Activated CD8-positive, alpha-beta T cell treated with anti-CD3 and anti-CD28 coated beads for 36 hours (primary cell): ENCODE data around the gene LRRC8B. TPM values are rescaled to one million over a fixed set of nuclear protein-coding genes. Genes with fewer than 3 reads are reported as not detected.

ENCODE experiments used
- ATAC-seq: fragments of 200-7000 bp; cut with Tn5 transposase; one replicate; pipeline ENCODE4 v1.10.0; 2021; ENCODE audit warnings: mild to moderate bottlenecking, moderate library complexity
- CTCF ChIA-PET: fragments of 350-600 bp; sonication (Branson Sonifier 250); formaldehyde crosslinking; loops from one replicate; lab custom pipeline; 2021; ENCODE audit warnings: antibody characterized with exemption; lab: Charles Lee
- POLR2A ChIA-PET: fragments of 350-600 bp; sonication (Branson Sonifier 250); formaldehyde crosslinking; loops from one replicate; lab custom pipeline; 2021; ENCODE audit warnings: antibody characterized with exemption; lab: Charles Lee
- DNase-seq: peaks from one replicate; pipeline ENCODE4 v3.0.0-alpha.2; 2020
- H3K27ac Mint-ChIP-seq: one replicate; pipeline ENCODE4 v1.8.0; 2021; ENCODE audit warnings: mild to moderate bottlenecking, mixed read lengths
- H3K27me3 Mint-ChIP-seq: one replicate; pipeline ENCODE4 v1.8.0; 2021; ENCODE audit warnings: mixed read lengths
- H3K36me3 Mint-ChIP-seq: one replicate; pipeline ENCODE4 v1.8.0; 2021; ENCODE audit warnings: low read depth, mixed read lengths
- H3K4me1 Mint-ChIP-seq: one replicate; pipeline ENCODE4 v1.8.0; 2021; ENCODE audit warnings: low read depth, mixed read lengths
- H3K4me3 Mint-ChIP-seq: one replicate; pipeline ENCODE4 v1.8.0; 2021; ENCODE audit warnings: mild to moderate bottlenecking, moderate library complexity, mixed read lengths
- H3K9me3 Mint-ChIP-seq: one replicate; pipeline ENCODE4 v1.8.0; 2021; ENCODE audit warnings: mixed read lengths
- CTCF ChIP-seq: fragments of 200-600 bp; IDR thresholded peaks from one replicate; pipeline ENCODE4 v1.8.0; 2022; ENCODE audit warnings: antibody characterized with exemption, mild to moderate bottlenecking
- intact Hi-C: fragments of 100-400 bp; cut with micrococcal nuclease; formaldehyde crosslinking; loops from one replicate; pipeline ENCODE4 v1.10.0; 2022
- total RNA-seq, 2 experiments: library from RNA; stranded (reverse); gene quantifications; one replicate each; pipeline ENCODE4 v1.2.3, GENCODE V29; 2021

Gene LRRC8B
- total RNA-seq, 2 experiments from 2014 or later = 24.9 to 31.7 TPM

- intact Hi-C loops = no loop called here
- Mint-ChIP-seq H3K4me1 (peaks cover 44% of the 10 kb centered on the region), H3K9me3 (no peaks in the 10 kb centered on the region), H3K4me3 (no peak overlapping the region), H3K27me3 (no peaks in the 10 kb centered on the region), H3K27ac (no peak overlapping the region), H3K36me3 (peaks cover 62% of the 10 kb centered on the region)
- DNase-seq = no peak
- ChIA-PET POLR2A (interaction anchor here (0.7 to 1.1 kb wide), 3 partner anchors 13 to 225 kb away, joined by 3 to 4 read pairs (median 3); no protein-coding TSS in a partner anchor), CTCF (interaction anchor here (1.1 to 2.2 kb wide), 5 partner anchors 14 to 182 kb away, joined by 3 to 11 read pairs (median 3); no protein-coding TSS in a partner anchor)
- no peak for TF ChIP-seq CTCF
- ATAC-seq = no peak
These were observed 55.4 kb downstream of the LRRC8B start for GRCh38 chr1:89580036-89580435.

- Mint-ChIP-seq H3K36me3 (peaks cover 73% of the 10 kb centered on the region), H3K4me1 (peaks cover 52% of the 10 kb centered on the region), H3K27ac (peak overlapping the region; percentile 74), H3K27me3 (no peaks in the 10 kb centered on the region), H3K9me3 (no peaks in the 10 kb centered on the region), H3K4me3 (no peak overlapping the region)
- POLR2A ChIA-PET = interaction anchor here (0.8 to 1.9 kb wide), 3 partner anchors 22 to 25 kb away, joined by 3 to 4 read pairs (median 3); no protein-coding TSS in a partner anchor
- TF ChIP-seq CTCF = no peak
- CTCF ChIA-PET = interaction anchor here (0.7 to 2.3 kb wide), 5 partner anchors 17 to 176 kb away, joined by 3 to 8 read pairs (median 3); no protein-coding TSS in a partner anchor
- intact Hi-C loops = no loop called here
- ATAC-seq = peak; percentile 66
- no peak for DNase-seq
These were observed 57.2 kb downstream of the LRRC8B start for GRCh38 chr1:89581859-89582258.

- H3K27me3 Mint-ChIP-seq = no peaks in the 10 kb centered on the region
- no peak overlapping the region for H3K4me3 Mint-ChIP-seq
- ChIA-PET POLR2A (interaction anchor here (0.6 to 1.4 kb wide), 3 partner anchors 22 to 566 kb away, joined by 3 read pairs; no protein-coding TSS in a partner anchor), CTCF (interaction anchor here (0.6 to 2.3 kb wide), 3 partner anchors 12 to 99 kb away, joined by 3 to 8 read pairs (median 3); no protein-coding TSS in a partner anchor)
- no peak for DNase-seq
- intact Hi-C loops = no loop called here
- H3K36me3 Mint-ChIP-seq = peaks cover 78% of the 10 kb centered on the region
- H3K9me3 Mint-ChIP-seq = no peaks in the 10 kb centered on the region
- H3K27ac Mint-ChIP-seq = no peak overlapping the region
- TF ChIP-seq CTCF = no peak
- no peak for ATAC-seq
- H3K4me1 Mint-ChIP-seq = peaks cover 57% of the 10 kb centered on the region
These were observed 57.9 kb downstream of the LRRC8B start for GRCh38 chr1:89582571-89582970.

GRCh38 chr1:89584211-89584610 lies 59.6 kb downstream of the LRRC8B start:
- POLR2A ChIA-PET = interaction anchor here (1.1 to 1.5 kb wide), 3 partner anchors 18 to 24 kb away, joined by 3 read pairs; no protein-coding TSS in a partner anchor
- peaks cover 70% of the 10 kb centered on the region for H3K4me1 Mint-ChIP-seq
- no peaks in the 10 kb centered on the region for H3K9me3 Mint-ChIP-seq
- TF ChIP-seq CTCF = no peak
- DNase-seq (no peak), ATAC-seq (no peak)
- no peak overlapping the region for H3K4me3 Mint-ChIP-seq
- H3K27ac Mint-ChIP-seq = no peak overlapping the region
- CTCF ChIA-PET = interaction anchor here (2.4 to 2.8 kb wide), 2 partner anchors 10 to 14 kb away, joined by 8 to 14 read pairs; no protein-coding TSS in a partner anchor
- no peaks in the 10 kb centered on the region for H3K27me3 Mint-ChIP-seq
- intact Hi-C loops = no loop called here
- H3K36me3 Mint-ChIP-seq = peaks cover 89% of the 10 kb centered on the region

- no peak overlapping the region for H3K27ac Mint-ChIP-seq
- TF ChIP-seq CTCF = no peak
- ChIA-PET POLR2A (interaction anchor here (1.1 to 1.5 kb wide), 3 partner anchors 18 to 23 kb away, joined by 3 read pairs; no protein-coding TSS in a partner anchor), CTCF (interaction anchor here (0.7 to 2.8 kb wide), 4 partner anchors 10 to 21 kb away, joined by 3 to 14 read pairs (median 6); no protein-coding TSS in a partner anchor)
- H3K36me3 Mint-ChIP-seq = peaks cover 90% of the 10 kb centered on the region
- no peak for ATAC-seq
- no peaks in the 10 kb centered on the region for H3K27me3 Mint-ChIP-seq
- peaks cover 76% of the 10 kb centered on the region for H3K4me1 Mint-ChIP-seq
- H3K4me3 Mint-ChIP-seq = no peak overlapping the region
- no peak for DNase-seq
- intact Hi-C loops = no loop called here
- H3K9me3 Mint-ChIP-seq = no peaks in the 10 kb centered on the region
These were observed 60.2 kb downstream of the LRRC8B start for GRCh38 chr1:89584781-89585180.
